HCT116 (cell line): ENCODE results near the gene CCS.

Experiments used
- CTCF ChIP-seq, 3 experiments: fragments of 200-600 bp in 1 of 3; sonication (generic) in 1 of 3; IDR thresholded peaks in 2 of 3; conservative IDR thresholded peaks in 1 of 3; 2 replicates each; pipeline ENCODE4 v1.5.1; 2012 to 2017; ENCODE audit warnings: low read depth in 2 of 3, low read length in 2 of 3, antibody characterized with exemption in 1 of 3, borderline replicate concordance in 1 of 3, control low read depth in 1 of 3, mild to moderate bottlenecking in 1 of 3, mixed read lengths in 1 of 3, mixed run types in 1 of 3, moderate library complexity in 1 of 3; ENCODE audit not compliant: insufficient read depth in 1 of 3
- EZH2phosphoT487 ChIP-seq: fragments of 200-600 bp; IDR thresholded peaks from 2 replicates; pipeline ENCODE4 v1.6.1; 2018; ENCODE audit warnings: antibody characterized with exemption, borderline replicate concordance
- MAX ChIP-seq: IDR thresholded peaks from 2 replicates; pipeline ENCODE4 v1.6.1; 2012
- POLR2A ChIP-seq: IDR thresholded peaks from 2 replicates; pipeline ENCODE4 v1.7.0; 2011; ENCODE audit warnings: borderline replicate concordance; ENCODE audit not compliant: insufficient read depth, insufficient read length; ENCODE audit errors: extremely low read depth
- POLR2AphosphoS5 ChIP-seq: IDR thresholded peaks from 2 replicates; pipeline ENCODE4 v1.6.1; 2011; ENCODE audit warnings: mild to moderate bottlenecking, low read depth, low read length, moderate library complexity
- RAD21 ChIP-seq: IDR thresholded peaks from 2 replicates; pipeline ENCODE4 v1.6.1; 2012; ENCODE audit warnings: low read depth, mild to moderate bottlenecking
- TCF7L2 ChIP-seq: IDR thresholded peaks from 2 replicates; pipeline ENCODE4 v1.7.0; 2011; ENCODE audit warnings: borderline replicate concordance, inconsistent platforms; ENCODE audit not compliant: insufficient read depth, insufficient read length; ENCODE audit errors: extremely low read depth
- TF ChIP-seq, protein P1 (sequence below): IDR thresholded peaks from 2 replicates; pipeline ENCODE4 v1.6.1; 2012; ENCODE audit warnings: low read depth

DNA sequence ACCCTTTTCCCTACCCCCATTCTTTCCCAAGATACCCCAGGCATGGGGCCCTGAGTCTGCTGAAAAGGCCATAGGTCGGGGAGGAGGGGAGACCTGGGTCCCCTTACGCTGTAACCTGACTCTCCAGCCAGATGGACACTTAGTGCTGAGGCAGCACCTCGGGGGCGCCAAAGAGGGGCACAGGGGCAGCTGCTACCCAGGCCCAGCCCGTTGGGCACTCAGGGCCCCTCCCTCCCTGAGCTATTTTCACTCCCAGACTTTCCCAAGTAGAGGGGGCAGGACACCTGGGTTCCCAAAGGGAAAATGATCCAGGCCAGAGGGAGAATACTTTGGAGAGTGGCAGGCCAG, 45.3 kb upstream of the CCS start:
- no peak for TF ChIP-seq MAX
- TF ChIP-seq POLR2AphosphoS5 = no peak
- TF ChIP-seq RAD21 = no peak
- no peak for TF ChIP-seq CTCF (IDR thresholded peaks at IDR 0.05 in 2 of 3, conservative IDR thresholded peaks at IDR 0.05 in 1 of 3; ENCODE audit: borderline replicate concordance in 1 of 3, insufficient read depth in 1 of 3, low read depth in 2 of 3, low read length in 2 of 3)
- TF ChIP-seq POLR2A = no peak
- no peak for TF ChIP-seq TCF7L2
- TF ChIP-seq EZH2phosphoT487 = no peak
- TF ChIP-seq, protein P1, sequence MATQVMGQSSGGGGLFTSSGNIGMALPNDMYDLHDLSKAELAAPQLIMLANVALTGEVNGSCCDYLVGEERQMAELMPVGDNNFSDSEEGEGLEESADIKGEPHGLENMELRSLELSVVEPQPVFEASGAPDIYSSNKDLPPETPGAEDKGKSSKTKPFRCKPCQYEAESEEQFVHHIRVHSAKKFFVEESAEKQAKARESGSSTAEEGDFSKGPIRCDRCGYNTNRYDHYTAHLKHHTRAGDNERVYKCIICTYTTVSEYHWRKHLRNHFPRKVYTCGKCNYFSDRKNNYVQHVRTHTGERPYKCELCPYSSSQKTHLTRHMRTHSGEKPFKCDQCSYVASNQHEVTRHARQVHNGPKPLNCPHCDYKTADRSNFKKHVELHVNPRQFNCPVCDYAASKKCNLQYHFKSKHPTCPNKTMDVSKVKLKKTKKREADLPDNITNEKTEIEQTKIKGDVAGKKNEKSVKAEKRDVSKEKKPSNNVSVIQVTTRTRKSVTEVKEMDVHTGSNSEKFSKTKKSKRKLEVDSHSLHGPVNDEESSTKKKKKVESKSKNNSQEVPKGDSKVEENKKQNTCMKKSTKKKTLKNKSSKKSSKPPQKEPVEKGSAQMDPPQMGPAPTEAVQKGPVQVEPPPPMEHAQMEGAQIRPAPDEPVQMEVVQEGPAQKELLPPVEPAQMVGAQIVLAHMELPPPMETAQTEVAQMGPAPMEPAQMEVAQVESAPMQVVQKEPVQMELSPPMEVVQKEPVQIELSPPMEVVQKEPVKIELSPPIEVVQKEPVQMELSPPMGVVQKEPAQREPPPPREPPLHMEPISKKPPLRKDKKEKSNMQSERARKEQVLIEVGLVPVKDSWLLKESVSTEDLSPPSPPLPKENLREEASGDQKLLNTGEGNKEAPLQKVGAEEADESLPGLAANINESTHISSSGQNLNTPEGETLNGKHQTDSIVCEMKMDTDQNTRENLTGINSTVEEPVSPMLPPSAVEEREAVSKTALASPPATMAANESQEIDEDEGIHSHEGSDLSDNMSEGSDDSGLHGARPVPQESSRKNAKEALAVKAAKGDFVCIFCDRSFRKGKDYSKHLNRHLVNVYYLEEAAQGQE = no peak
